ENCODE data around the gene SURF4.
"Not testable (repeated sequence)": the region's sequence is repeated elsewhere in the genome, so short reads cannot be mapped to it uniquely, and the experiment has no call there.

Gene SURF4

GRCh38 chr9:133340256-133340655 lies 35.6 kb downstream of the SURF4 start:
- H3K4me3 ChIP-seq (replicated peaks; ENCODE audit: low read depth, low read length): no peak overlapping the region
- TF ChIP-seq CTCF (IDR thresholded peaks at IDR 0.05; ENCODE audit: low read length, missing control alignments): no peak
- DNase-seq (ENCODE audit: low read depth): no peak

- TF ChIP-seq CTCF (IDR thresholded peaks at IDR 0.05; ENCODE audit: low read length, missing control alignments): no peak
- no peak overlapping the region for H3K4me3 ChIP-seq (replicated peaks; ENCODE audit: low read depth, low read length)
- DNase-seq (ENCODE audit: low read depth): no peak
These were observed 36.2 kb downstream of the SURF4 start for GRCh38 chr9:133339641-133340040.

- H3K4me3 ChIP-seq (replicated peaks; ENCODE audit: low read depth, low read length): peak within 1 kb of the TSS; percentile 80
- peak; percentile 86 for DNase-seq (ENCODE audit: low read depth)
- TF ChIP-seq CTCF (IDR thresholded peaks at IDR 0.05; ENCODE audit: low read length, missing control alignments): no peak
These were observed 39.7 kb downstream of the SURF4 start, which contains the start of gene SURF6 for GRCh38 chr9:133335924-133336811. TSS of gene SURF6 (minus strand) at chr9:133336188. CDS start at chr9:133336132, 56 bp downstream.

GRCh38 chr9:133334888-133335287 lies 41.0 kb downstream of the SURF4 start:
- peak overlapping the region; percentile 80 for H3K4me3 ChIP-seq (replicated peaks; ENCODE audit: low read depth, low read length)
- DNase-seq (ENCODE audit: low read depth): not testable (repeated sequence)

- TF ChIP-seq CTCF (IDR thresholded peaks at IDR 0.05; ENCODE audit: low read length, missing control alignments): no peak
- no peak for DNase-seq (ENCODE audit: low read depth)
- no peak overlapping the region for H3K4me3 ChIP-seq (replicated peaks; ENCODE audit: low read depth, low read length)
These were observed 41.7 kb downstream of the SURF4 start for GRCh38 chr9:133334161-133334560.

GRCh38 chr9:133333566-133333965 lies 42.3 kb downstream of the SURF4 start:
- no peak for DNase-seq (ENCODE audit: low read depth)
- TF ChIP-seq CTCF (IDR thresholded peaks at IDR 0.05; ENCODE audit: low read length, missing control alignments): no peak
- no peak overlapping the region for H3K4me3 ChIP-seq (replicated peaks; ENCODE audit: low read depth, low read length)

- no peak for DNase-seq (ENCODE audit: low read depth)
- no peak overlapping the region for H3K4me3 ChIP-seq (replicated peaks; ENCODE audit: low read depth, low read length)
- no peak for TF ChIP-seq CTCF (IDR thresholded peaks at IDR 0.05; ENCODE audit: low read length, missing control alignments)
These were observed 42.8 kb downstream of the SURF4 start for GRCh38 chr9:133333011-133333410.

Measured in fibroblast of pulmonary artery (primary cell).